Erythroblast (primary cell): ENCODE measurements around the gene ENPP4.

Experiments used
- GATA1 ChIP-seq: IDR thresholded peaks from 2 replicates; pipeline ENCODE4 v1.6.1; 2011; ENCODE audit warnings: low read depth, mild to moderate bottlenecking, control low read depth, low read length, moderate library complexity
- POLR2A ChIP-seq: IDR thresholded peaks from 2 replicates; pipeline ENCODE4 v1.6.1; 2011; ENCODE audit warnings: mild to moderate bottlenecking, low read length

GRCh38 chr6:46099952-46100351 lies 29.8 kb upstream of the ENPP4 start:
- TF ChIP-seq POLR2A (no peak), GATA1 (no peak)
